Fibroblast of lung (primary cell): ENCODE results near the gene TGM2.

ENCODE experiments used
- EZH2 ChIP-seq: IDR thresholded peaks from 2 replicates; pipeline ENCODE4 v1.5.1; 2012; ENCODE audit warnings: low read length, control low read depth, mild to moderate bottlenecking; ENCODE audit errors: missing control alignments
- TF ChIP-seq, protein P1 (sequence below), 2 donors: IDR thresholded peaks in 1 of 2; conservative IDR thresholded peaks in 1 of 2; 1 replicate in 1 of 2; 2 replicates in 1 of 2; pipeline ENCODE4 v1.5.1; 2011 to 2012; ENCODE audit warnings: low read length in 2 of 2, control low read depth in 1 of 2, inconsistent platforms in 1 of 2, low read depth in 1 of 2, mild to moderate bottlenecking in 1 of 2

DNA sequence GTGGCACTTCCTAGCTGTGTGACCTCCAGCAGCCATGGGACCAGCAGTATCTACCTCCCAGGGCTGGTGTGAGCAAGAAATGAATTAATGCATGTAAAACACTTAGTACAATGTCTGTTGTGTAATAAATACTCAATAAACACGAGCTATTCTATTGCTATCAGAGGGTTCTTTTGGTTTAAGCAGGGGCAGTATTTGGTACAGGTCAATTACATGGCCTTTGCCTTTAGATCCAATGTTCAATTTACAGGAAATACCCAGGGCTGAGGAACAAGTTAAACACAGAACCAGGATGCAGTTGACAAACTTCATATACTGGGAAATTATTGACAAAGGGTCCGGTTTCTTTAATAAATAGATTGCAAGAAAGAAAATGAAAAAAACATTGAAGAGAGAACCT, 2.9 kb downstream of the TGM2 start:
- TF ChIP-seq, protein P1, sequence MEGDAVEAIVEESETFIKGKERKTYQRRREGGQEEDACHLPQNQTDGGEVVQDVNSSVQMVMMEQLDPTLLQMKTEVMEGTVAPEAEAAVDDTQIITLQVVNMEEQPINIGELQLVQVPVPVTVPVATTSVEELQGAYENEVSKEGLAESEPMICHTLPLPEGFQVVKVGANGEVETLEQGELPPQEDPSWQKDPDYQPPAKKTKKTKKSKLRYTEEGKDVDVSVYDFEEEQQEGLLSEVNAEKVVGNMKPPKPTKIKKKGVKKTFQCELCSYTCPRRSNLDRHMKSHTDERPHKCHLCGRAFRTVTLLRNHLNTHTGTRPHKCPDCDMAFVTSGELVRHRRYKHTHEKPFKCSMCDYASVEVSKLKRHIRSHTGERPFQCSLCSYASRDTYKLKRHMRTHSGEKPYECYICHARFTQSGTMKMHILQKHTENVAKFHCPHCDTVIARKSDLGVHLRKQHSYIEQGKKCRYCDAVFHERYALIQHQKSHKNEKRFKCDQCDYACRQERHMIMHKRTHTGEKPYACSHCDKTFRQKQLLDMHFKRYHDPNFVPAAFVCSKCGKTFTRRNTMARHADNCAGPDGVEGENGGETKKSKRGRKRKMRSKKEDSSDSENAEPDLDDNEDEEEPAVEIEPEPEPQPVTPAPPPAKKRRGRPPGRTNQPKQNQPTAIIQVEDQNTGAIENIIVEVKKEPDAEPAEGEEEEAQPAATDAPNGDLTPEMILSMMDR (conservative IDR thresholded peaks at IDR 0.05 in 1 of 2, IDR thresholded peaks at IDR 0.05 in 1 of 2; ENCODE audit: low read depth in 1 of 2, low read length in 2 of 2), result no peak
- no peak for TF ChIP-seq EZH2
